Nephron (organoid): ENCODE results near the gene PPP1CA.
A peak's percentile ranks its signal among the peaks of the same experiment; 100 is the strongest.

Experiments used
- H3K27ac Mint-ChIP-seq, 3 experiments: 2 replicates each; pipeline ENCODE4 v1.8.0; 2020; ENCODE audit warnings: mixed read lengths in 3 of 3, mild to moderate bottlenecking in 2 of 3, moderate library complexity in 1 of 3
- H3K27me3 Mint-ChIP-seq: 2 replicates; pipeline ENCODE4 v1.8.0; 2021; ENCODE audit warnings: low read depth, mild to moderate bottlenecking, moderate library complexity, mixed read lengths
- H3K36me3 Mint-ChIP-seq: 2 replicates; pipeline ENCODE4 v1.8.0; 2020; ENCODE audit warnings: low read depth, mixed read lengths
- H3K4me1 Mint-ChIP-seq: 2 replicates; pipeline ENCODE4 v1.8.0; 2020; ENCODE audit warnings: mixed read lengths
- H3K4me3 Mint-ChIP-seq, 3 experiments: 2 replicates each; pipeline ENCODE4 v1.8.0; 2020; ENCODE audit warnings: mild to moderate bottlenecking in 3 of 3, mixed read lengths in 3 of 3, moderate library complexity in 2 of 3
- H3K9me3 Mint-ChIP-seq: 2 replicates; pipeline ENCODE4 v1.8.0; 2020; ENCODE audit warnings: mixed read lengths
- TF ChIP-seq, protein P1 (sequence below), 3 experiments: fragments of 200-600 bp; sonication (generic); IDR thresholded peaks; one replicate each; pipeline ENCODE4 v1.5.0; 2021; ENCODE audit warnings: antibody characterized with exemption in 3 of 3; ENCODE audit not compliant: unreplicated experiment in 3 of 3

The PPP1CA gene

GRCh38 chr11:67435031-67435726, 33.5 kb upstream of the PPP1CA start:
- H3K4me1 Mint-ChIP-seq, result peaks cover 5% of the 10 kb centered on the region
- H3K4me3 Mint-ChIP-seq, result no peak overlapping the region
- no peaks in the 10 kb centered on the region for H3K9me3 Mint-ChIP-seq
- H3K36me3 Mint-ChIP-seq, result peaks cover 15% of the 10 kb centered on the region
- no peak overlapping the region for H3K27ac Mint-ChIP-seq
- TF ChIP-seq, protein P1, sequence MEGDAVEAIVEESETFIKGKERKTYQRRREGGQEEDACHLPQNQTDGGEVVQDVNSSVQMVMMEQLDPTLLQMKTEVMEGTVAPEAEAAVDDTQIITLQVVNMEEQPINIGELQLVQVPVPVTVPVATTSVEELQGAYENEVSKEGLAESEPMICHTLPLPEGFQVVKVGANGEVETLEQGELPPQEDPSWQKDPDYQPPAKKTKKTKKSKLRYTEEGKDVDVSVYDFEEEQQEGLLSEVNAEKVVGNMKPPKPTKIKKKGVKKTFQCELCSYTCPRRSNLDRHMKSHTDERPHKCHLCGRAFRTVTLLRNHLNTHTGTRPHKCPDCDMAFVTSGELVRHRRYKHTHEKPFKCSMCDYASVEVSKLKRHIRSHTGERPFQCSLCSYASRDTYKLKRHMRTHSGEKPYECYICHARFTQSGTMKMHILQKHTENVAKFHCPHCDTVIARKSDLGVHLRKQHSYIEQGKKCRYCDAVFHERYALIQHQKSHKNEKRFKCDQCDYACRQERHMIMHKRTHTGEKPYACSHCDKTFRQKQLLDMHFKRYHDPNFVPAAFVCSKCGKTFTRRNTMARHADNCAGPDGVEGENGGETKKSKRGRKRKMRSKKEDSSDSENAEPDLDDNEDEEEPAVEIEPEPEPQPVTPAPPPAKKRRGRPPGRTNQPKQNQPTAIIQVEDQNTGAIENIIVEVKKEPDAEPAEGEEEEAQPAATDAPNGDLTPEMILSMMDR (IDR thresholded peaks at IDR 0.05; ENCODE audit: unreplicated experiment in 3 of 3), result no peak
- H3K27me3 Mint-ChIP-seq, result no peaks in the 10 kb centered on the region

DNA sequence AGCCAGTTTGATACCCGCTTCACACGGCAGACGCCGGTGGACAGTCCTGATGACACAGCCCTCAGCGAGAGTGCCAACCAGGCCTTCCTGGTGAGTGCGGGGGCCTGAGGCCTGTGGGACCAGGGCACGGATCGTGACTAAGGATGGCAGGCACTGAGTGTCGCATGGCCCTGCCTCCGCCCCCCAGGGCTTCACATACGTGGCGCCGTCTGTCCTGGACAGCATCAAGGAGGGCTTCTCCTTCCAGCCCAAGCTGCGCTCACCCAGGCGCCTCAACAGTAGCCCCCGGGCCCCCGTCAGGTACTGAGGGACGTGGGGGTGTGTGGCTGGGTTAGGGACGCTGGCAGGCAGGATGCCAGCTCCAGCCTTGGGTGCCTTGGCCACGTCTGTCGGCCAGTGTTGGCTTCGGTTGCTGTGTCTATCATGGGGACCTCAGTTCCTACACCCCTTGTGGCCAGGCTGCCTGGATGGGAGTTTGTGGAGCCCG, 32.8 kb upstream of the PPP1CA start:
- Mint-ChIP-seq H3K9me3 (no peaks in the 10 kb centered on the region), H3K4me1 (peaks cover 5% of the 10 kb centered on the region), H3K36me3 (peaks cover 15% of the 10 kb centered on the region), H3K4me3 (no peak overlapping the region), H3K27ac (no peak overlapping the region), H3K27me3 (no peaks in the 10 kb centered on the region)
- TF ChIP-seq, protein P1 (IDR thresholded peaks at IDR 0.05; ENCODE audit: unreplicated experiment in 3 of 3), result no peak

GRCh38 chr11:67433536-67434394, 32.1 kb upstream of the PPP1CA start:
- TF ChIP-seq, protein P1 (IDR thresholded peaks at IDR 0.05; ENCODE audit: unreplicated experiment in 3 of 3), result no peak
- Mint-ChIP-seq H3K4me1 (peaks cover 5% of the 10 kb centered on the region), H3K27me3 (no peaks in the 10 kb centered on the region), H3K27ac (no peak overlapping the region), H3K36me3 (peaks cover 15% of the 10 kb centered on the region), H3K9me3 (no peaks in the 10 kb centered on the region), H3K4me3 (no peak overlapping the region)

GRCh38 chr11:67432655-67433349, 31.1 kb upstream of the PPP1CA start:
- TF ChIP-seq, protein P1 (IDR thresholded peaks at IDR 0.05; ENCODE audit: unreplicated experiment in 3 of 3), result no peak
- peaks cover 10% of the 10 kb centered on the region for H3K4me1 Mint-ChIP-seq

GRCh38 chr11:67431346-67432249, 29.9 kb upstream of the PPP1CA start:
- peaks cover 10% of the 10 kb centered on the region for H3K4me1 Mint-ChIP-seq
- TF ChIP-seq, protein P1 (IDR thresholded peaks at IDR 0.05; ENCODE audit: unreplicated experiment in 3 of 3), result no peak
- H3K36me3 Mint-ChIP-seq, result peaks cover 13% of the 10 kb centered on the region
- peak overlapping the region; percentile 50 to 70 (median 66) for H3K4me3 Mint-ChIP-seq
- H3K27me3 Mint-ChIP-seq, result no peaks in the 10 kb centered on the region
- H3K27ac Mint-ChIP-seq, result peak overlapping the region in 1 of 3 experiments; percentile 10
- no peaks in the 10 kb centered on the region for H3K9me3 Mint-ChIP-seq

More at GRCh38 chr11:67432655-67433349, 31.1 kb upstream of the PPP1CA start:
- Mint-ChIP-seq H3K36me3 (peaks cover 15% of the 10 kb centered on the region), H3K9me3 (no peaks in the 10 kb centered on the region), H3K27ac (no peak overlapping the region), H3K27me3 (no peaks in the 10 kb centered on the region), H3K4me3 (no peak overlapping the region)
